ENCODE data around the gene CAPZB.

The CAPZB gene

DNA sequence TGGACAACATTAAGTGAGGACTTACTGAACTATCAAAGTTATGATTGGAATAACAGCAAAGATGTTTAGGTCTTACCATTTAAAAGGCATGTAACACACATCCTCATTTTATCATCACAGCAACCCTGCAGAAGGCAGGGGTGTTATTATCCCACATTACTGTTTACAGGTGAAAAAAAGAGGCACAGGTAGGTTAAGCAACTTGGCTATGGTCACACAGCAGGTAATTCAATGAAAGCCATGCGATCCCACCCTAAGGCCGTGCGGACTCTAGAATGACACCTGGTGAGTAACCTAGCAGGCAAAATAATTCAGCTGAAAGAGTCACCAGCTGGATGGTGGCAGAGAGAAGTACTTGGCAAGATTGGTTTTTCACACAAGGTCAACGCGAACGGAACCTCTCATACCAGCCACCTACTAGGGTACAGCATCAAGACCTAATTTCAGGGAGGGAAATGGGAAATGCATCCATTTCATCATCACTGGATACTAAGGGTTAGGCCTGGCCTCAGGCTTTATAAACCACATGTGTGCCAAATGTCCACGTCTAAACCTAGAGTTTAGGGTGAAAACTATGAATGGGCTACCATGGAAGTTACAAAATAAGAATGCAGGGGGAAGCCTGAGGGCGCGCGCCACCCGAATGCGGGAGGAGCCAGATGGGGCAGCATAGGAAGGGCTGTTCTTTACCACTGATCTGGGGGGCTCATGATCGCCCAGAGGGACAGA lies 88.0 kb downstream of the CAPZB start:
- Histone ChIP-seq H3K9me3 (ENCODE audit: control insufficient read depth, insufficient read depth, low read length) (no peaks in the 10 kb centered on the region), H3K36me3 (ENCODE audit: insufficient read depth, low read length) (no peaks in the 10 kb centered on the region), H3K9ac (ENCODE audit: low read depth, low read length) (no peak overlapping the region), H3K4me1 (ENCODE audit: insufficient read depth, low read length) (peaks cover 27% of the 10 kb centered on the region)

DNA sequence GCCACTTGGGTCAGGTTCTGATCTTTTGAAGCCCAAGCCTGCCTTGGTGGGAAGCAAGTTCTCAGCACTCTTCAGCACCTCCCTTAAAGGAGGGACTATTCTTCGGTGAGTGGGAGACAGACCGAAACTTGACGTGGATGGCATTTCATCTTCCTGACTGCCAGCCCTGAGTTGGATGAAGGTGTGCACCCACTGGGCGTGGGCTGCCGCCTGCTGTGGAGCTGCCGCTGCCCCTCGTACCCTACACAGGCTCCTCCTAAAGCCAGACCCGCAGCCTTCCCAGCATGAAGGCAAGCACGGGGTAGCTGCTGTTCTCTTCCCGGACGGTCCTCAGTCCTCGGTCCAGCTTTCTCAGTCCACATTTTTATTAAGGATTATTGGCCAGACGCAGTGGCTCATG lies 89.1 kb downstream of the CAPZB start:
- Histone ChIP-seq H3K36me3 (ENCODE audit: insufficient read depth, low read length) (no peaks in the 10 kb centered on the region), H3K4me1 (ENCODE audit: insufficient read depth, low read length) (peaks cover 16% of the 10 kb centered on the region), H3K9ac (ENCODE audit: low read depth, low read length) (no peak overlapping the region), H3K9me3 (ENCODE audit: control insufficient read depth, insufficient read depth, low read length) (no peaks in the 10 kb centered on the region)

DNA sequence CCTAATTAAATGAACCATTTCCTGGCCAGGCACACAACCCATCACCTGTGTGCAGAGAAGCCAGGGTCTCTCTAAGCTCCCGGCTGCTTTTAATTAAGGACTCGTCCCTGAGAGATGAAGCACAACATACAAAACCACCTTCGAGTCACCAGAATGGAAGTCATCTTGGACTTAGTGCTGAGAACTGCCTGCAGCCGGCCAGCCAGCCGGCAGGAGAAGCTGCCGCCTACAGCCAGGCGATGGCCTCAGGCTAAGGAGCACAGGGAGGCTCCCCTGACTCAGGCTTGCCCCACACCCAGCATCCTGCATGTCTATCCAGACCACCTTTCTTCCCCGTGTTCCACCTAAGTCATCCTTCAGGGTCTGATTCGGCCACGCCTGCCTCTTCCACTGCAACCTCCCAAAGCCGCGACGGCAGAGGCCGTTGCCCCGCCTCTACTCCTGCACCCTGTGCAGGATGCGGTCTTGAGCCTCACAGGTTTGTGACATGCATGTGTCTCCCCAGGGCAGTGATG lies 89.6 kb downstream of the CAPZB start:
- H3K9ac ChIP-seq (ENCODE audit: low read depth, low read length), result no peak overlapping the region
- H3K4me1 ChIP-seq (ENCODE audit: insufficient read depth, low read length), result peaks cover 14% of the 10 kb centered on the region
- H3K36me3 ChIP-seq (ENCODE audit: insufficient read depth, low read length), result no peaks in the 10 kb centered on the region
- H3K9me3 ChIP-seq (ENCODE audit: control insufficient read depth, insufficient read depth, low read length), result no peaks in the 10 kb centered on the region

- Histone ChIP-seq H3K4me1 (ENCODE audit: insufficient read depth, low read length) (peaks cover 10% of the 10 kb centered on the region; the same call in 1 of the 2 replicates), H3K9ac (ENCODE audit: low read depth, low read length) (no peak overlapping the region), H3K9me3 (ENCODE audit: control insufficient read depth, insufficient read depth, low read length) (no peaks in the 10 kb centered on the region), H3K36me3 (ENCODE audit: insufficient read depth, low read length) (no peaks in the 10 kb centered on the region)
These were observed 92.3 kb downstream of the CAPZB start for GRCh38 chr1:19393046-19393445.

DNA sequence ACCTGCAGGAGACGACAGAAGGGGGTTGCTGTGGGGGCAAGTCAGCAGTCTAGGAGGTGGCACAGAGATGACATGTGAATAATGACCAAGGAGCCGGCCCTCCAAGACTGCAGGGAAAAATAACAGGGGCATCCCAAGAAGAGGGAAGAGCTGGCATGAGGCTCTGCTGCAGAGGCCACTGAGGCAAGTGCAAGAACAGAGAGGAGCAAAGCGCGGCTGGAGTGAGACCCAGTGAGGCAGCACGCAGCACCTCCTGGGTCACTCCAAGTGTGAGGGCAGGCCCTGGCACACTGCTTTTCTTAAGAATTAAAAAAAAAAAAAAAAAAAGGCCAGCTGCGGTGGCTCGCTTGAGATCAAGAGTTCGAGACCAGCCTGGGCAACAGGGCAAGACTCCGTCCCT lies 93.1 kb downstream of the CAPZB start:
- no peaks in the 10 kb centered on the region for H3K36me3 ChIP-seq (ENCODE audit: insufficient read depth, low read length)
- no peaks in the 10 kb centered on the region for H3K9me3 ChIP-seq (ENCODE audit: control insufficient read depth, insufficient read depth, low read length)
- no peak overlapping the region for H3K9ac ChIP-seq (ENCODE audit: low read depth, low read length)
- peaks cover 10% of the 10 kb centered on the region; the same call in 1 of the 2 replicates for H3K4me1 ChIP-seq (ENCODE audit: insufficient read depth, low read length)

DNA sequence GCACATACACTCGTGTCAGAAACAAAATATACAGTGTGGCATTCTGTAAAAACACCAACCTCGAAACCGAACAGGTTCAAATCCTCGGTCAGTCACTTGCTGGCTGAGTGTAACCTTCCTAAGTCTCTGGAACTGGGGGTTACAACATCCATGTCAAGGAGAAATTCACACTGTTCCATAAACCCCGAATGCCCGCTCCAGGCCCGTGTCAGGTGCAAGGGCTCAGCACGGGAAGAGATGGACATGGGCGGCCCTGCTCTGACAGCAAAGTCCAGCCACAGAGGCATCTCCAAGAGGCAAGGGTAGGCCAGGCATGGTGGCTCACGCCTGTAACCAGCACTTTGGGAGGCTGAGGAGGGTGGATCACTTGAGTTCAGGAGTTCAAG lies 93.8 kb downstream of the CAPZB start:
- H3K9me3 ChIP-seq (ENCODE audit: control insufficient read depth, insufficient read depth, low read length), result no peaks in the 10 kb centered on the region
- no peak overlapping the region for H3K9ac ChIP-seq (ENCODE audit: low read depth, low read length)
- H3K36me3 ChIP-seq (ENCODE audit: insufficient read depth, low read length), result no peaks in the 10 kb centered on the region
- H3K4me1 ChIP-seq (ENCODE audit: insufficient read depth, low read length), result peaks cover 10% of the 10 kb centered on the region; the same call in 1 of the 2 replicates

- no peak overlapping the region for H3K9ac ChIP-seq (ENCODE audit: low read depth, low read length)
These were observed 94.3 kb downstream of the CAPZB start for GRCh38 chr1:19390901-19391595.

GRCh38 chr1:19390166-19390850 lies 95.0 kb downstream of the CAPZB start:
- Histone ChIP-seq H3K4me1 (ENCODE audit: insufficient read depth, low read length) (peaks cover under 1% of the 10 kb centered on the region; the same call in 1 of the 2 replicates), H3K9me3 (ENCODE audit: control insufficient read depth, insufficient read depth, low read length) (no peaks in the 10 kb centered on the region), H3K9ac (ENCODE audit: low read depth, low read length) (no peak overlapping the region), H3K36me3 (ENCODE audit: insufficient read depth, low read length) (no peaks in the 10 kb centered on the region)

More at GRCh38 chr1:19390901-19391595, 94.3 kb downstream of the CAPZB start:
- Histone ChIP-seq H3K4me1 (ENCODE audit: insufficient read depth, low read length) (peaks cover 8% of the 10 kb centered on the region; the same call in 1 of the 2 replicates), H3K36me3 (ENCODE audit: insufficient read depth, low read length) (no peaks in the 10 kb centered on the region), H3K9me3 (ENCODE audit: control insufficient read depth, insufficient read depth, low read length) (no peaks in the 10 kb centered on the region)

- Histone ChIP-seq H3K4me1 (ENCODE audit: insufficient read depth, low read length) (no peaks in the 10 kb centered on the region), H3K9me3 (ENCODE audit: control insufficient read depth, insufficient read depth, low read length) (no peaks in the 10 kb centered on the region), H3K36me3 (ENCODE audit: insufficient read depth, low read length) (no peaks in the 10 kb centered on the region; the same call in 1 of the 2 replicates), H3K9ac (ENCODE audit: low read depth, low read length) (no peak overlapping the region)
These were observed 96.4 kb downstream of the CAPZB start for GRCh38 chr1:19388980-19389379.

GRCh38 chr1:19387045-19387467 lies 98.3 kb downstream of the CAPZB start:
- Histone ChIP-seq H3K9me3 (ENCODE audit: control insufficient read depth, insufficient read depth, low read length) (no peaks in the 10 kb centered on the region), H3K4me1 (ENCODE audit: insufficient read depth, low read length) (no peaks in the 10 kb centered on the region), H3K9ac (ENCODE audit: low read depth, low read length) (no peak overlapping the region), H3K36me3 (ENCODE audit: insufficient read depth, low read length) (peaks cover 2% of the 10 kb centered on the region)

DNA sequence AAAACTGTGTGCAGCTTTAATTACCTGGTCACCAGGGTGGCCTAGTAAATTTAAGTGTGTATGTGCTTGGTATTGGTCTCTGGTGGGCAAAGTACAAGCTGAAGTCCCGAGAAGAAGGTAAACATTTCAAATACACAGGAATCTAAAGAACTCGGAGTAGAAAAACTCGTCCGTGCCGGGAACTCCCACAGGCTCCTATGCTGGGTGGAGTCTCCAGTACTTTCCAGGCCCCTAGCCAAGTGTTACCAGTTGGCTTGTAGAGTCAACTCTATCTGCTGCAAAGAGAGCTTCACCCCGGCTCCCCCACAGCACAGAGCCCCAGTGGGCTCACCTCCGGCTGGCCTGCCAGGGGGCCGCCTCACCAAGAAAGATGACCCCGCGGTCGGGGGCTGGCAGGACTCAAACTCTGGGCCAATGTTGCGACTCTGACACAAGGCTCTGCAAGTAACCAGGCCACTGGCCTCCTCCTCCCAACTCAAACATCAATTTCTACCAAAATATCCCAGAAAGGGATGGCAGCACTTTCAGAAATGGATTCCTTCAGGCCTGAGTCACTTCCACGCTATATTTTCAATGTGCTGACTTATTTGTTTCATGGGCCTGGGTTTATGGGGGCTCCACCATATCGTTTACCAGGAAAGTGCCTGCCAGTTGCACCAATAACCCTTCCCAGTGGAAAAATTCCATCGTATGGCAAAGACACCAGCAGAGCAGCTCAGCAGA lies 99.3 kb downstream of the CAPZB start:
- H3K36me3 ChIP-seq (ENCODE audit: insufficient read depth, low read length), result peaks cover 3% of the 10 kb centered on the region
- H3K4me1 ChIP-seq (ENCODE audit: insufficient read depth, low read length), result no peaks in the 10 kb centered on the region
- no peak overlapping the region for H3K9ac ChIP-seq (ENCODE audit: low read depth, low read length)
- H3K9me3 ChIP-seq (ENCODE audit: control insufficient read depth, insufficient read depth, low read length), result no peaks in the 10 kb centered on the region

DNA sequence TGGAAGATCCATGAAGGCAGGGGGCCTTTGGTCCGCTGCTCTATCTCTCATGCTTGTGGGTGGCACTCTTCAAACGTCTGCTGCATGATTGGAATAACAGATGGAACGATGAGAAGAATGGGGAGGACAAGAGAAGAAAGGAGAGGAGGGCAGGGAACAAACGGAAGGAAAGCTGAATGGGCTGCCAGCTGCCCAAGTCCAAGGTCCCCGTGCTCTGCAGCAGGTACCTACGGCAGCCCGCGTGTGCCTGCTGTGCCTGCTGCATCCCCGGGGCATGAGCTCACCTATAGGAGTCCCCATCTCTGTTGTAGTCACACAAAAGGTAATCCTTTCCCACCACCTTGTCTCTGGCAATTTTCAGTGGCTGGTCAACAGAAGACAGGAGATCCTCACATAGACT lies 100.1 kb downstream of the CAPZB start:
- Histone ChIP-seq H3K9me3 (ENCODE audit: control insufficient read depth, insufficient read depth, low read length) (no peaks in the 10 kb centered on the region), H3K9ac (ENCODE audit: low read depth, low read length) (no peak overlapping the region), H3K36me3 (ENCODE audit: insufficient read depth, low read length) (peaks cover 4% of the 10 kb centered on the region), H3K4me1 (ENCODE audit: insufficient read depth, low read length) (no peaks in the 10 kb centered on the region)

DNA sequence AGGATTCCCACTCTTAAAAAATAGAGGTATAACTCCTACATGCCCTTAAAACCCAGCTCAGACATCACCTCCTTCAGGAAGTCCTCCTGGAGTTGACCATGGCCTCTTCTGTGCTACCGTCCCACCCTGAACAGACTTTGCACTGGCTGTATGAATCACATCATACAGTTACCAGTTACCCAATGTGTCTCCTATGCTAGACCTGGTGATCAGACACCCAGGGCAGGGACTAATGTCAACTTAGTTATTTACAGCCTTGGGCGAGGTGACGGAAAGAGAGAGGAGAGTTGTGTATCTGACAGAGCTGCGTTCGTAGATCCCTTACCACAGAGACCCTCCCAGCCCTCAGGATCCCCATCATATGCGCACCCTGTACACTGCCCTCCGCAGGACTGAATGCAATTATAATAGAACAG lies 100.6 kb downstream of the CAPZB start:
- H3K9me3 ChIP-seq (ENCODE audit: control insufficient read depth, insufficient read depth, low read length), result no peaks in the 10 kb centered on the region
- H3K9ac ChIP-seq (ENCODE audit: low read depth, low read length), result no peak overlapping the region
- H3K4me1 ChIP-seq (ENCODE audit: insufficient read depth, low read length), result no peaks in the 10 kb centered on the region
- peaks cover 9% of the 10 kb centered on the region for H3K36me3 ChIP-seq (ENCODE audit: insufficient read depth, low read length)

GRCh38 chr1:19384113-19384512 lies 101.2 kb downstream of the CAPZB start:
- no peak overlapping the region for H3K9ac ChIP-seq (ENCODE audit: low read depth, low read length)
- no peaks in the 10 kb centered on the region for H3K4me1 ChIP-seq (ENCODE audit: insufficient read depth, low read length)
- peaks cover 9% of the 10 kb centered on the region for H3K36me3 ChIP-seq (ENCODE audit: insufficient read depth, low read length)
- H3K9me3 ChIP-seq (ENCODE audit: control insufficient read depth, insufficient read depth, low read length), result no peaks in the 10 kb centered on the region

All from ES-I3 (cell line).